HG03469 (cell line): ENCODE measurements around the gene PPFIBP2.

Experiments used
- ATAC-seq: cut with Tn5 transposase; IDR thresholded peaks from one replicate; pipeline ENCODE4 v1.9.1; 2021; ENCODE audit warnings: mild to moderate bottlenecking, moderate library complexity, moderate number of reproducible peaks; ENCODE audit not compliant: unreplicated experiment

Gene PPFIBP2

GRCh38 chr11:7621090-7621489 lies 107.3 kb downstream of the PPFIBP2 start:
- ATAC-seq, result no peak

GRCh38 chr11:7621554-7621953 lies 107.8 kb downstream of the PPFIBP2 start:
- ATAC-seq, result no peak

- no peak for ATAC-seq
Measured at GRCh38 chr11:7622721-7623120, 108.9 kb downstream of the PPFIBP2 start.

DNA sequence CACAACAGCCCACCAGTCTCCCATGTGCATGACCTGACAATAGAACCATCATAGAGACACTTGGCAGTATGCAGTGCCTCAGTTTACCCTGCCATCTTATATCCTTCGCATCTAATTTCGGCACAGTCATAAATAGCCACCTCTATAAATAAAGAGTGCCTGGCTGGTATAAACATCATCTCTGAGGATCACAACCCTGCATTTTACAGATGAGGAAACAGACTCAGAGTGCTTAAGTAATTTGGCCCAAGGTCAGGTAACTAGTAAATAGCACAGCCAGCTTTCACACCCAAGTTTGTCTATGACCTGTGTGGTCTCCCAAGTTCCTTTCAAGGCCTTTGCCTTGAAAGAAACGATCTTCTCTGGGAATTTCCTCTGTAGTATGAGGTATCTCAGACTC lies 114.9 kb downstream of the PPFIBP2 start:
- ATAC-seq, result no peak

- ATAC-seq, result no peak
Measured at GRCh38 chr11:7630002-7630401, 116.2 kb downstream of the PPFIBP2 start.

- no peak for ATAC-seq
Measured at GRCh38 chr11:7632211-7632610, 118.4 kb downstream of the PPFIBP2 start.

- ATAC-seq, result no peak
Measured at GRCh38 chr11:7635137-7635536, 121.3 kb downstream of the PPFIBP2 start.

DNA sequence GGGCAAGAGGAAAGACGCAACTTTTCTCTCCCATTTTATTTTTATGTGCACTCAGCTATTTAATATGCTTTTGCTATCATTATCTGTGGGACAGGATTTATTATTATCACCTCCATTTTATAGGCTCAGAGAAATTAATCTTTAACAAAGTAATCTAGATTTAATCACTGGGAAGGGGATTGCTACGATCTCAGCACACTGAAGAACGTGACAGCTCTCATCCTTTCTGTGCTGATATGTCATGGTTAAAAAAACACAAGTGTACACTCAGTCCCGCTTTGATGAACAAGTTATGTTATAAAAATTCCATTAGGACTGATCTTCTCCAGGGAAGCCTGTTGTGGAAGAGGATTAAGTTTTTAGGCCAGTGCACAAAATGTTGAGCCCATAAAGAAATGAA lies 121.9 kb downstream of the PPFIBP2 start:
- ATAC-seq, result no peak

GRCh38 chr11:7636350-7636749 lies 122.6 kb downstream of the PPFIBP2 start:
- no peak for ATAC-seq

DNA sequence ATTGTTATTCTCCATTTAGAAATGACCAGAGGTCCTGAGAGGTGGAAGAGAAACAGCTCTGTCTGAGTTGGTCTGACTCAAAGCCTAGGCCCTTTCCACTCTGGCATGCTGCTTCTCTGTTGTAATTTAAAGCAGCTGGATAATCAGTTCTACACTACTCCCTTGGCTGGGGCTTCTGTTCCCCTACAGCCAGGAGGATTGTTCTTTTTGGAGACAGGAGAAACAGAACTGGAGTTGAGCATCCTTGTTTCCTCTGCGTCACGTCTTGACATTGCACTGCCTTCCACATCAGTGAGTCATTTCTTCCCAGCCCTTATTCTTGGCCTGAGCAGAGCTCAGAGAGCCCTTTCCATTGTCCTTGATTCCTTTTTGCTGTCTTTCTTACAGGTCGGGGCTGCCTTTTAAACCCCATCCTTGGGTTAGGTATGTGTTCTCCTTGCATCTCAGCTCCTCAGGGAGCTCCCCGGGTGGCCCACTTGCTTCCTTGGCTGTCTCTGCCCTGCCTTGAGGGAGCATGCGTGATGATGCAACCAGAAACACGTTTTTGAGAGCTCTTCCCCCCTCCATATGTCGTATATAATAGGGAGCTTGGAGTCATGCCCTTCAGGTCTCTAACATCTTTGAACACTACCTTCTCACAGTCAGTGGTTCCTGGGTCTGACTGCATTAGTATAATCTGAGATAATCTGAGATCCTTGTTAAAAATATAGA lies 123.8 kb downstream of the PPFIBP2 start:
- no peak for ATAC-seq

DNA sequence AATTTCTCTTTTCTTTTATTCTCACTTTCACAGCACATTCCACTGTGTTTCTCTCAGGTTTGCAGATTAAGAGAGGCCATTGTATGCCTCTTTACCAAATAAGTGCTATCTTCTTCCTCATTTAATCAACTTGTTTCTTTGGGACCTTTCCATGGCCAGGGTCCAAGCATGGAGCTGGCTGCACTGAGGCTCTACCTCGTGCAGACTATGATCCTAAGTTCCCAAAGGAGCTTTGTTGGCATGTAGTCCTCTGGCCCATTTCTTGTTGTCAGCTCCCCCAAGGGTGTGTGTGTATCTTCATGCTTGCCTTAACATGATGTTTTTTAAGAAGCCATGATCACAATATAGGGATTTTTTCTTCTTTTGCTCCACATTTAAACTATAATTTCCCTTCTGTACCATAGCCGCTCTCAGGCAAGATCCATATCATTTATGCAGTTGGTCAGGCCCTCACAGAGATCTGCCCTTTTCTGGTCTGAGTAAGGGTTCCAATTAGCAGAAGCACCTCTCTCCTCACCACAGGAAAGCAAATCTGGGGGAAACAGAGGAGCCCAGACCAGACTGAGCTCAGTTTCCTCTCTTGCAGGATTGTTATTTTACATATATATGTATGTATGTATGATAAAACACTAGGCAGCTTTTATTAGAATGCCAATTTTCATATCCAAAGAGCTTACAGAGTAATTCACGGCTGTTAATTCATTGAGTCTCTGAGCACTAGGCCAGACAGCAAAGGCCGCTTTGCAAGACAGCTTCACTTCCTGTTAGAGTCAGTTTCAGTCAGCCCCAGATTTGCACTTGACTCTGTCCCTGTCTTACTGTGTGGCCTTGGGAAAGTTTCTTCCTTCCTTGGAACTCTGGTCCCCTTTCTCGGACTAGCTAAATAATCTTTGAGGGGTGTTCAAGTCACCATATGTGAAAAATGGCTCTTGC lies 125.2 kb downstream of the PPFIBP2 start:
- ATAC-seq, result no peak

- no peak for ATAC-seq
Measured at GRCh38 chr11:7639643-7640025, 125.8 kb downstream of the PPFIBP2 start.

DNA sequence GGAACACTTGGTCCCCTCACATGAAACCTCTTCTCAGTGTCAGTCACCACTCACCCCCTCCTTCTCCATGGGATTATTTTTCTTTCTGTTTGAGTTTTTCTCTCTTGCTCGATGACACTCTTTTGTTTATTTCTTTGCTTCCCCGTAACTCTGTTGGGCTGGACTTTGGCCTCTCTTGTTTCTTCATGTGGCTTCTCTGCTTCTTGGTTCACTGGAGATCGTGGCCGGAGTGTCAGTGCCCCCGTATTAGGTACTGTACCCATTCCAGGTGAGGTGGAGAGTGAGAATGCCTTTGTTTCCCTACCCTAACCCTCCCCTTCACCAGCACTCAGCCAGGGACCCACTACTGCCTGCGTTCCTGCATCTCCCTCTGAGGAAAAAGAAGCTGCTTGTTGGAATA lies 127.0 kb downstream of the PPFIBP2 start:
- ATAC-seq, result no peak

- ATAC-seq, result no peak
Measured at GRCh38 chr11:7642747-7643146, 128.9 kb downstream of the PPFIBP2 start.

DNA sequence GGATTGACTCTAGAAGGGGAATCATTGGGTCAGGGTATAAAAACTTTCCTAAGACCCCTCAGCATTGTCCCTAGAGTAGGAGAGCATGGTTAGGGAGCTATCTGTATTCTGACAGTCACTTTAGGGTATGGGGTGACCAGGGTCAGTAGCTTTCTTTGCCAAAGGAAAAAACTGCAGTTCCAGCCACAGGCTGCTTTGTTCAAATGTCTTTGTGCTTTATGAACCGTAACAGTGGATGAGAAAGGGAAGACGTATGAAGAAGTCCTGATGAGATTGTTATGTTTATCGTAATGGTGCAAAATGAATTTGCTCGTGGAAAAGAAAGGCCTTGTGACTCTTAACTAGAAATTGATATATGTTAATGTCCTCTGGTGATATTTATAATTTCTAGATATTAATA lies 129.5 kb downstream of the PPFIBP2 start:
- no peak for ATAC-seq

DNA sequence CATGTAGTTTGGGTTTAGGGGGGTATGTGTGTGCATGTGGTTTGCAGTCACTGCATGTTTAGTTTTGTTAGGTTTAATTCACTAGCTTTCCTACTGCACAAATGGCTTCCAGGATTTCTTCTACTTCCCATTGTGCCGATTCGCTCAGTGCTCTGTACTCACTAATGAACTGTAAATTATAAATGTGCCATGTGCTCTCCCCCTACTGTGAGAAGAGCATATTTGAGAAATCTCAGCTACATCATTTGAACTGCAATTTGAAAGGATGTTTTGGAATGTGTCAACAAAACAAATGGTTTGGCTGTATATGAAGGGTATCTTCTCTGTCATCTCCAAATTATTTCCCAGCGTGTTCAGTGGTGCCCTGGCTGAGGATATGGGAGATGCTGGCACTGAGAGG lies 131.4 kb downstream of the PPFIBP2 start:
- ATAC-seq, result no peak

- no peak for ATAC-seq
Measured at GRCh38 chr11:7646866-7647265, 133.1 kb downstream of the PPFIBP2 start.

DNA sequence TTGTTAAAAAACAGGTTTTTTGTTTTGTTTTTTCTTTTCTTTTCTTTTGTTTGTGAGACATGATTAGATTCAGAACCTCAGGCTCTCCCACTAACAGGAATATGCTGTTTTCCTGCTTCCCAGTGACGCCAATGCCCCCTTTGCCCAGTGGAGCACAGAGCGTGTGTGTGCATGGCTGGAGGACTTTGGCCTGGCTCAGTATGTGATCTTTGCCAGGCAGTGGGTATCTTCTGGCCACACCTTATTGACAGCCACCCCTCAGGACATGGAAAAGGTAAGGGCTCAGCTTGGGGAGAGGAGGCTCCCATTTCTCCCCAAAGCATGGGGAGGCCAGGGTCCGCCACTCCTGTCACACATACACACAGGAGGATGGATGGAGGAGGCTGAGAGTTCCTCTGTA lies 134.5 kb downstream of the PPFIBP2 start:
- ATAC-seq, result no peak

DNA sequence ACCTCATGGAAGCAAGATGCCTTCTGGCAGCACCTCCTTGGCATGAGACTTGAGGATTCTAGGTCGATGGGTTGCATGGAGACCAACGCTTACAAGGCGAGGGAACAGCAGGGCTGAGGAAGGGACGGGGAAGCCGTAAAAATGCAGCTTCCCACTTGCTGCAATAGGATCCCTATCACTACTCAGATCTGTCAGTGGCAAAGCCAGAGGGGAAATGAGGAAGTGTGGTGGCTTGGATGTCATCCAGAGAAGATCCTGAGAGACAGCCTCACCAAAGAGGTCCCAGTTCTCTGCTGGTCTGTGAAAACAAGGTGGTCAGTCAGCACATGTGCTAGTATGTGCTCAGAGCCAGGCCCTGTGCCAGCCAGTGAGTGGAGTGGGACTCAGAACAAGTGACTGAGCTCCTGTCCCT lies 137.3 kb downstream of the PPFIBP2 start:
- ATAC-seq, result no peak

GRCh38 chr11:7651700-7652099 lies 137.9 kb downstream of the PPFIBP2 start:
- ATAC-seq, result no peak

GRCh38 chr11:7654195-7654705 lies 140.5 kb downstream of the PPFIBP2 start:
- no peak for ATAC-seq
